ENCODE data around the gene ABCC1.

GRCh38 chr16:16116841-16117240, 167.4 kb downstream of the ABCC1 start:
- TF ChIP-seq, protein P1, sequence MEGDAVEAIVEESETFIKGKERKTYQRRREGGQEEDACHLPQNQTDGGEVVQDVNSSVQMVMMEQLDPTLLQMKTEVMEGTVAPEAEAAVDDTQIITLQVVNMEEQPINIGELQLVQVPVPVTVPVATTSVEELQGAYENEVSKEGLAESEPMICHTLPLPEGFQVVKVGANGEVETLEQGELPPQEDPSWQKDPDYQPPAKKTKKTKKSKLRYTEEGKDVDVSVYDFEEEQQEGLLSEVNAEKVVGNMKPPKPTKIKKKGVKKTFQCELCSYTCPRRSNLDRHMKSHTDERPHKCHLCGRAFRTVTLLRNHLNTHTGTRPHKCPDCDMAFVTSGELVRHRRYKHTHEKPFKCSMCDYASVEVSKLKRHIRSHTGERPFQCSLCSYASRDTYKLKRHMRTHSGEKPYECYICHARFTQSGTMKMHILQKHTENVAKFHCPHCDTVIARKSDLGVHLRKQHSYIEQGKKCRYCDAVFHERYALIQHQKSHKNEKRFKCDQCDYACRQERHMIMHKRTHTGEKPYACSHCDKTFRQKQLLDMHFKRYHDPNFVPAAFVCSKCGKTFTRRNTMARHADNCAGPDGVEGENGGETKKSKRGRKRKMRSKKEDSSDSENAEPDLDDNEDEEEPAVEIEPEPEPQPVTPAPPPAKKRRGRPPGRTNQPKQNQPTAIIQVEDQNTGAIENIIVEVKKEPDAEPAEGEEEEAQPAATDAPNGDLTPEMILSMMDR (IDR thresholded peaks at IDR 0.05; ENCODE audit: low read depth, low read length): no peak
- TF ChIP-seq POLR2A (IDR thresholded peaks at IDR 0.05; ENCODE audit: extremely low read depth, insufficient read length) (no peak), MYC (IDR thresholded peaks at IDR 0.05; ENCODE audit: low read depth, low read length) (no peak)
- TF ChIP-seq, protein P2, sequence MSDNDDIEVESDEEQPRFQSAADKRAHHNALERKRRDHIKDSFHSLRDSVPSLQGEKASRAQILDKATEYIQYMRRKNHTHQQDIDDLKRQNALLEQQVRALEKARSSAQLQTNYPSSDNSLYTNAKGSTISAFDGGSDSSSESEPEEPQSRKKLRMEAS (IDR thresholded peaks at IDR 0.05; ENCODE audit: low read depth, low read length): no peak
